Neuronal stem cell (in vitro differentiated cells): ENCODE data around the gene CAVIN1.
"Not testable (repeated sequence)": the region's sequence is repeated elsewhere in the genome, so short reads cannot be mapped to it uniquely, and the experiment has no call there.

Source experiments
- DNase-seq: peaks from one replicate; pipeline ENCODE4 v3.0.0-alpha.2; 2013; ENCODE audit warnings: low spot score
- H2AFZ ChIP-seq: one replicate; pipeline ENCODE4 v1.6.1; 2013; ENCODE audit warnings: mild to moderate bottlenecking, low read length, inconsistent platforms
- H2AK5ac ChIP-seq: 2 replicates; pipeline ENCODE4 v1.6.1; 2013; ENCODE audit warnings: low read depth, mild to moderate bottlenecking, inconsistent platforms, low read length, moderate library complexity, mixed read lengths
- H2BK120ac ChIP-seq: 2 replicates; pipeline ENCODE4 v1.6.1; 2013; ENCODE audit warnings: low read depth, mild to moderate bottlenecking, inconsistent platforms, low read length, moderate library complexity, mixed read lengths
- H2BK12ac ChIP-seq: one replicate; pipeline ENCODE4 v1.6.1; 2013; ENCODE audit warnings: low read length, inconsistent platforms
- H2BK15ac ChIP-seq: 2 replicates; pipeline ENCODE4 v1.6.1; 2013; ENCODE audit warnings: mild to moderate bottlenecking, low read length, inconsistent platforms, mixed read lengths
- H2BK5ac ChIP-seq: one replicate; pipeline ENCODE4 v1.6.1; 2013; ENCODE audit warnings: inconsistent platforms, mild to moderate bottlenecking, low read length, moderate library complexity
- H3K14ac ChIP-seq: one replicate; pipeline ENCODE4 v1.6.1; 2013; ENCODE audit warnings: low read length, inconsistent platforms
- H3K18ac ChIP-seq: 2 replicates; pipeline ENCODE4 v1.6.1; 2013; ENCODE audit warnings: low read length, inconsistent platforms
- H3K23ac ChIP-seq: 2 replicates; pipeline ENCODE4 v1.6.1; 2013; ENCODE audit warnings: low read depth, mild to moderate bottlenecking, mixed read lengths, low read length, inconsistent platforms; ENCODE audit not compliant: poor library complexity
- H3K27ac ChIP-seq: replicated peaks from 3 replicates; pipeline ENCODE4 v1.5.1; 2013; ENCODE audit warnings: low read length, inconsistent platforms
- H3K27me3 ChIP-seq, 3 experiments: 2 replicates each; pipeline ENCODE4 v1.6.1; 2013; ENCODE audit warnings: low read length in 3 of 3, mild to moderate bottlenecking in 2 of 3, inconsistent platforms in 1 of 3, low read depth in 1 of 3, mixed read lengths in 1 of 3, moderate library complexity in 1 of 3; ENCODE audit not compliant: control insufficient read depth in 3 of 3, insufficient read depth in 3 of 3
- H3K36me3 ChIP-seq, 2 donors: replicated peaks in 1 of 2; 2 replicates each; pipeline ENCODE4 v1.6.1; 2013; ENCODE audit warnings: low read length in 2 of 2; ENCODE audit not compliant: control insufficient read depth in 2 of 2, insufficient read depth in 2 of 2
- H3K4ac ChIP-seq: 2 replicates; pipeline ENCODE4 v1.6.1; 2013; ENCODE audit warnings: inconsistent platforms, mild to moderate bottlenecking, low read length, moderate library complexity
- H3K4me1 ChIP-seq, 2 donors: 1 replicate in 1 of 2; 2 replicates in 1 of 2; pipeline ENCODE4 v1.6.1; 2013; ENCODE audit warnings: low read length in 2 of 2, low read depth in 1 of 2; ENCODE audit not compliant: control insufficient read depth in 2 of 2, insufficient read depth in 1 of 2
- H3K4me2 ChIP-seq: one replicate; pipeline ENCODE4 v1.6.1; 2013; ENCODE audit warnings: mild to moderate bottlenecking, low read length, inconsistent platforms; ENCODE audit not compliant: insufficient read depth, poor library complexity, severe bottlenecking
- H3K4me3 ChIP-seq, 2 donors: 2 replicates each; pipeline ENCODE4 v1.5.1; 2013; ENCODE audit warnings: low read length in 2 of 2, mild to moderate bottlenecking in 2 of 2, inconsistent platforms in 1 of 2, moderate library complexity in 1 of 2
- H3K79me1 ChIP-seq: one replicate; pipeline ENCODE4 v1.6.1; 2013; ENCODE audit warnings: low read depth, mild to moderate bottlenecking, inconsistent platforms, low read length, moderate library complexity
- H3K9ac ChIP-seq: one replicate; pipeline ENCODE4 v1.6.1; 2013; ENCODE audit warnings: mild to moderate bottlenecking, low read depth, low read length, inconsistent platforms; ENCODE audit not compliant: poor library complexity
- H3K9me3 ChIP-seq, 2 donors: replicated peaks in 1 of 2; 2 replicates each; pipeline versions ENCODE3 to v1.6.1; 2013; ENCODE audit warnings: low read length in 2 of 2, mild to moderate bottlenecking in 2 of 2, inconsistent platforms in 1 of 2, low read depth in 1 of 2, mixed read lengths in 1 of 2, moderate library complexity in 1 of 2; ENCODE audit not compliant: control insufficient read depth in 2 of 2, insufficient read depth in 1 of 2
- H4K8ac ChIP-seq: one replicate; pipeline ENCODE4 v1.6.1; 2013; ENCODE audit warnings: low read depth, mild to moderate bottlenecking, inconsistent platforms, low read length, moderate library complexity
- H4K91ac ChIP-seq: one replicate; pipeline ENCODE4 v1.6.1; 2013; ENCODE audit warnings: low read length, low read depth, mild to moderate bottlenecking, inconsistent platforms; ENCODE audit not compliant: poor library complexity
- WGBS, 2 donors: extraction: QIAGEN DNeasy Blood & Tissue Kit; methylation state at CpG; one replicate each; pipeline ENCODE4 v1.1.7; 2013; ENCODE audit warnings: missing lambda C conversion rate in 2 of 2, mixed read lengths in 1 of 2; ENCODE audit not compliant: insufficient read length in 2 of 2, insufficient replicate concordance in 1 of 2; ENCODE audit errors: extremely low coverage in 2 of 2; 5-methylcytosine and 5-hydroxymethylcytosine counted together

CAVIN1 gene

GRCh38 chr17:42363231-42363630 lies 59.8 kb downstream of the CAVIN1 start:
- Histone ChIP-seq H2AK5ac (no peak overlapping the region), H3K4ac (no peak overlapping the region), H2BK12ac (no peak overlapping the region), H3K23ac (no peak overlapping the region), H4K8ac (no peak overlapping the region), H3K14ac (no peak overlapping the region), H3K27me3 (no peaks in the 10 kb centered on the region), H3K4me1 (peaks cover 13 to 20% of the 10 kb centered on the region in 2 donors), H3K4me3 (no peak overlapping the region), H3K79me1 (peaks cover 6% of the 10 kb centered on the region), H2BK15ac (no peak overlapping the region), H3K9me3 (peaks cover 0 to 7% of the 10 kb centered on the region in 2 donors), H2BK5ac (no peak overlapping the region), H3K4me2 (no peak overlapping the region), H2AFZ (no peak overlapping the region), H4K91ac (no peak overlapping the region), H3K36me3 (peaks cover 0 to 48% of the 10 kb centered on the region in 2 donors), H3K18ac (no peak overlapping the region), H3K27ac (no peak overlapping the region), H2BK120ac (no peak overlapping the region), H3K9ac (no peak overlapping the region)
- no peak for DNase-seq
- no CpG with 5 or more reads among the region's 1 CpG for WGBS, 2 donors

GRCh38 chr17:42362245-42362961 lies 60.7 kb downstream of the CAVIN1 start:
- Histone ChIP-seq H3K9ac (no peak overlapping the region), H3K4me1 (peaks cover 12 to 14% of the 10 kb centered on the region in 2 donors), H3K27ac (no peak overlapping the region), H2AFZ (no peak overlapping the region), H3K79me1 (peaks cover 6% of the 10 kb centered on the region), H3K4me2 (no peak overlapping the region), H3K18ac (no peak overlapping the region), H3K36me3 (peaks cover 0 to 50% of the 10 kb centered on the region in 2 donors), H3K4me3 (no peak overlapping the region), H3K14ac (no peak overlapping the region), H4K91ac (no peak overlapping the region), H2BK15ac (no peak overlapping the region), H2BK5ac (no peak overlapping the region), H2BK120ac (no peak overlapping the region), H4K8ac (no peak overlapping the region), H3K23ac (no peak overlapping the region), H2AK5ac (no peak overlapping the region), H3K9me3 (peaks cover 0 to 7% of the 10 kb centered on the region in 2 donors), H2BK12ac (no peak overlapping the region), H3K4ac (no peak overlapping the region), H3K27me3 (no peaks in the 10 kb centered on the region)
- DNase-seq, result no peak
- WGBS, 2 donors, result no CpG with 5 or more reads among the region's 7 CpGs

- Histone ChIP-seq H3K4me3 (no peak overlapping the region), H2BK5ac (no peak overlapping the region), H3K14ac (no peak overlapping the region), H4K8ac (no peak overlapping the region), H2AFZ (no peak overlapping the region), H3K9ac (no peak overlapping the region), H3K79me1 (peaks cover 8% of the 10 kb centered on the region), H2BK120ac (no peak overlapping the region), H2BK15ac (no peak overlapping the region), H3K27me3 (no peaks in the 10 kb centered on the region), H3K36me3 (peaks cover 0 to 57% of the 10 kb centered on the region in 2 donors), H2BK12ac (no peak overlapping the region), H2AK5ac (no peak overlapping the region), H3K18ac (no peak overlapping the region), H3K4me1 (peaks cover 11 to 13% of the 10 kb centered on the region in 2 donors), H3K9me3 (peaks cover 0 to 7% of the 10 kb centered on the region in 2 donors), H3K23ac (no peak overlapping the region), H3K4ac (no peak overlapping the region), H3K4me2 (no peak overlapping the region), H3K27ac (no peak overlapping the region), H4K91ac (no peak overlapping the region)
- no peak for DNase-seq
- WGBS, 2 donors, result no CpG with 5 or more reads among the region's 2 CpGs
These were observed 61.3 kb downstream of the CAVIN1 start for GRCh38 chr17:42361781-42362186.

- no CpG with 5 or more reads among the region's 2 CpGs for WGBS, 2 donors
- H2BK120ac ChIP-seq, H3K79me1 ChIP-seq, H2BK15ac ChIP-seq, DNase-seq, H3K27me3 ChIP-seq, H3K14ac ChIP-seq, H2AFZ ChIP-seq, H3K9me3 ChIP-seq, H3K9ac ChIP-seq, H2BK5ac ChIP-seq, H4K91ac ChIP-seq, H3K4me3 ChIP-seq, H2AK5ac ChIP-seq, H2BK12ac ChIP-seq, H3K4ac ChIP-seq, H3K18ac ChIP-seq, H3K27ac ChIP-seq, H3K4me2 ChIP-seq, H3K23ac ChIP-seq, H4K8ac ChIP-seq: not testable (repeated sequence)
- peaks cover 0 to 69% of the 10 kb centered on the region in 2 donors for H3K36me3 ChIP-seq
- peaks cover 7 to 13% of the 10 kb centered on the region in 2 donors for H3K4me1 ChIP-seq
These were observed 62.7 kb downstream of the CAVIN1 start for GRCh38 chr17:42360388-42360787.
